Liver (tissue), 3 donors: ENCODE measurements around the gene SLX4IP.

Source experiments
- ATF3 ChIP-seq: IDR thresholded peaks from 2 replicates; pipeline ENCODE4 v1.6.1; 2016; ENCODE audit warnings: antibody characterized with exemption
- CTCF ChIP-seq: fragments of 150-350 bp; IDR thresholded peaks from 2 replicates; pipeline ENCODE4 v1.5.1; 2017; ENCODE audit warnings: improper control_type of control experiment, low read depth, low read length; ENCODE audit not compliant: missing input control
- MAX ChIP-seq: IDR thresholded peaks from 2 replicates; pipeline ENCODE4 v1.6.1; 2016; ENCODE audit warnings: antibody characterized with exemption
- REST ChIP-seq: IDR thresholded peaks from 2 replicates; pipeline ENCODE4 v1.6.1; 2016; ENCODE audit warnings: antibody characterized with exemption, mild to moderate bottlenecking
- YY1 ChIP-seq: IDR thresholded peaks from 2 replicates; pipeline ENCODE4 v1.6.1; 2016; ENCODE audit warnings: antibody characterized with exemption, mild to moderate bottlenecking
- donor health status: healthy.
- donor health status: healthy.

- TF ChIP-seq CTCF (no peak), MAX (no peak), ATF3 (no peak), YY1 (no peak), REST (no peak)
Measured at GRCh38 chr20:10415013-10415650, 20.0 kb upstream of the SLX4IP start.
